K562 (cell line): ENCODE data around the gene CPA2. TPM values are rescaled to one million over a fixed set of nuclear protein-coding genes. Genes with fewer than 3 reads are reported as not detected.
A peak's percentile ranks its signal among the peaks of the same experiment; 100 is the strongest.

Experiments used
- DMBX1 ChIP-seq: fragments of 250-450 bp; sonication (Bioruptor Pico); IDR thresholded peaks from 2 replicates; pipeline ENCODE4 v1.8.0; 2022; ENCODE audit warnings: inconsistent platforms, mild to moderate bottlenecking, moderate library complexity, borderline replicate concordance
- HNRNPUL1 ChIP-seq: fragments of 200-400 bp; formaldehyde crosslinking; IDR thresholded peaks from 2 replicates; pipeline ENCODE4 v1.6.1; 2017; ENCODE audit warnings: low read length
- KLF10 ChIP-seq: fragments of 250-450 bp; sonication (Bioruptor Pico); IDR thresholded peaks from 2 replicates; pipeline ENCODE4 v1.6.1; 2021; ENCODE audit warnings: matching md5 sums
- NR2C1 ChIP-seq, 2 experiments: fragments of 450-650 bp; IDR thresholded peaks; 2 replicates each; pipeline ENCODE4 v1.6.1; 2017; ENCODE audit warnings: mild to moderate bottlenecking in 2 of 2, antibody characterized with exemption in 1 of 2, inconsistent platforms in 1 of 2, missing compliant biosample characterization in 1 of 2, missing genetic modification characterization in 1 of 2
- NR2C2 ChIP-seq, 2 experiments: fragments of 200-800 bp in 1 of 2; sonication (Bioruptor generic) in 1 of 2; sonication (generic) in 1 of 2; formaldehyde crosslinking in 1 of 2; IDR thresholded peaks; 2 replicates each; pipeline versions ENCODE4 v1.6.1 to v1.8.0; 2016 to 2022; ENCODE audit warnings: mild to moderate bottlenecking in 1 of 2, missing compliant biosample characterization in 1 of 2, missing genetic modification characterization in 1 of 2, missing genetic modification reagents in 1 of 2
- NR4A1 ChIP-seq, 2 experiments: fragments of 250-450 bp in 1 of 2; fragments of 450-650 bp in 1 of 2; sonication (Bioruptor Pico) in 1 of 2; IDR thresholded peaks; 2 replicates each; pipeline versions ENCODE4 v1.4.0 to v1.6.1; 2016 to 2020; ENCODE audit warnings: mild to moderate bottlenecking in 2 of 2, missing compliant biosample characterization in 1 of 2, missing genetic modification characterization in 1 of 2, moderate library complexity in 1 of 2
- PTRF ChIP-seq: fragments of 450-650 bp; IDR thresholded peaks from 2 replicates; pipeline ENCODE4 v1.6.1; 2016; ENCODE audit warnings: mild to moderate bottlenecking, missing genetic modification characterization, missing compliant biosample characterization
- polyA plus RNA-seq, 8 experiments: library from polyadenylated mRNA; depleted of rRNA in 4 of 8; stranded (reverse) in 5 of 8; unstranded in 3 of 8; fragments of >200 nt; fragmentation: Nextera tagmentation in 2 of 8; fragmentation: Illumina TruSeq in 1 of 8; extraction: Ambion mirVana in 2 of 8; extraction: Trizol in 1 of 8; gene quantifications; 2 replicates each; pipeline versions ENCODE4 v1.2.1 to v1.2.3, GENCODE V29; 2011 to 2014; ENCODE audit warnings: inconsistent platforms in 1 of 8, missing spikeins in 1 of 8
- total RNA-seq, 7 experiments: library from RNA; depleted of rRNA in 6 of 7; stranded (reverse); fragments of >200 nt in 6 of 7; fragmentation: Illumina TruSeq in 2 of 7; extraction: Trizol in 2 of 7; gene quantifications; 2 replicates each; pipeline versions ENCODE4 v1.2.1 to v1.2.3, GENCODE V29; 2011 to 2021; ENCODE audit warnings: low replicate concordance in 1 of 7
- TF ChIP-seq, protein P1 (sequence below): fragments of 450-650 bp; conservative IDR thresholded peaks from 2 replicates; pipeline ENCODE4 v1.6.1; 2016; ENCODE audit warnings: missing genetic modification characterization, low read depth, mild to moderate bottlenecking, control low read depth, missing compliant biosample characterization

The CPA2 gene
- total and polyA plus RNA-seq, 9 of the 15 experiments (the other 6 are each of a cell fraction or from before 2014, with no cell fraction given): 0.04 to 0.84 (median 0.09) TPM; not detected in 4

DNA sequence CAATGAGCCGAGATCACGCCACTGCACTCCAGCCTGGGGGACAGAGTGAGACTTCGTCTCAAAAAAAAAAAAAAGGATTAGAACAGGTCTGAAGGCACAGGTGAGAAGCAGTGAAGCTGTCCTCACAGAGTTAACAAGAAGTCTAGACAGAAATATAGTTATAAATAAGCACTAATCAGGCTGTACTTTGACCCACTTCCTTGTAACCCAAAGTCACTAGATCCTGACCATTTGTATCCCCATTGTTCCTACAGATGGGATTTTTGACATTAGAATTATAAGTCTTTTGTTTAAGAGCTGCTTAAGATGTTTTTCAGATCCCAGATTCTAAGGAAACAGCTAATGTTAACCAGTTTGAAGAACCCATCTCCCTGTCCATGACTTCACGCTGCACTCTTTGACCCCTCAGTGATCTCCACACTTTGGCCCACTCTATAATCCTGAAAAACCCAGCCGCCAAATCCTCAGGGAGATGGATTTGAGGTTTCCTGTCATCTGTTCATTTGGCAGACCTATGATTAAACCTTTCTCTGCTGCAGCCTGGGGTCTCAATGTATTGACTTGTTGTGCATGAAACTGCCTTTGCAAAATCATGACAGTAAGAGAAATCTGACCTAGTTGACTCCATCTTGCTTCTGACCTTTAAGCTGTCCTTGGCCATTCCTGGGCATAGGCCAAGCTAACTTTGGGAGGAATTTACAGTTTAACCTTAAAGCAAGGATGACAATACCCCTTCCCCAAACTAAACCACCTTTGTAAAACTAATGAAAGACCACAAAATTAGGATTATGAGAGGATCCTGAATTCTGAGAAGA is 47.6 kb upstream of the CPA2 start (continued):
- TF ChIP-seq, protein P1, sequence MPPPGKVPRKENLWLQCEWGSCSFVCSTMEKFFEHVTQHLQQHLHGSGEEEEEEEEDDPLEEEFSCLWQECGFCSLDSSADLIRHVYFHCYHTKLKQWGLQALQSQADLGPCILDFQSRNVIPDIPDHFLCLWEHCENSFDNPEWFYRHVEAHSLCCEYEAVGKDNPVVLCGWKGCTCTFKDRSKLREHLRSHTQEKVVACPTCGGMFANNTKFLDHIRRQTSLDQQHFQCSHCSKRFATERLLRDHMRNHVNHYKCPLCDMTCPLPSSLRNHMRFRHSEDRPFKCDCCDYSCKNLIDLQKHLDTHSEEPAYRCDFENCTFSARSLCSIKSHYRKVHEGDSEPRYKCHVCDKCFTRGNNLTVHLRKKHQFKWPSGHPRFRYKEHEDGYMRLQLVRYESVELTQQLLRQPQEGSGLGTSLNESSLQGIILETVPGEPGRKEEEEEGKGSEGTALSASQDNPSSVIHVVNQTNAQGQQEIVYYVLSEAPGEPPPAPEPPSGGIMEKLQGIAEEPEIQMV (tag): 0 out of 2 replicates have a peak, but pooled peaks have one; percentile 9
- TF ChIP-seq NR2C2 (CRISPR knock-in tag; IDR thresholded peaks at IDR 0.05) (no peak), NR2C2 (tag; IDR thresholded peaks at IDR 0.05) (peak; percentile 23; the same call in 1 of the 2 replicates), NR4A1 (CRISPR knock-in tag; IDR thresholded peaks at IDR 0.05) (no peak), NR4A1 (tag; IDR thresholded peaks at IDR 0.05) (peak; percentile 69; the same call in 1 of the 2 replicates), PTRF (tag) (peak; percentile 79; the same call in 1 of the 2 replicates), DMBX1 (CRISPR knock-in tag) (0 out of 2 replicates have a peak, but pooled peaks have one; percentile 44), HNRNPUL1 (no peak), NR2C1 (IDR thresholded peaks at IDR 0.05) (no peak), NR2C1 (tag; IDR thresholded peaks at IDR 0.05) (peak; percentile 41; the same call in 1 of the 2 replicates), KLF10 (CRISPR knock-in tag) (no peak)
